ENCODE measurements around the gene ITPR1.
A peak's percentile ranks its signal among the peaks of the same experiment; 100 is the strongest.

The ITPR1 gene

GRCh38 chr3:4848176-4848825, 355.2 kb downstream of the ITPR1 start:
- Histone ChIP-seq H3K4me1 (ENCODE audit: control insufficient read depth, insufficient read depth, low read length) (no peaks in the 10 kb centered on the region), H3K9me3 (ENCODE audit: control insufficient read depth, low read length) (no peaks in the 10 kb centered on the region), H3K36me3 (ENCODE audit: control insufficient read depth, insufficient read depth, low read length, severe bottlenecking) (no peaks in the 10 kb centered on the region), H3K4me3 (ENCODE audit: low read length) (no peak overlapping the region), H3K27me3 (replicated peaks; ENCODE audit: control insufficient read depth, insufficient read depth, low read length) (no peaks in the 10 kb centered on the region), H3K9ac (ENCODE audit: low read length) (no peak overlapping the region)
- no peak for DNase-seq (ENCODE audit: low read depth)

GRCh38 chr3:4849136-4849535, 356.0 kb downstream of the ITPR1 start:
- no peak for DNase-seq (ENCODE audit: low read depth)
- no peaks in the 10 kb centered on the region for H3K9me3 ChIP-seq (ENCODE audit: control insufficient read depth, low read length)
- no peaks in the 10 kb centered on the region for H3K4me1 ChIP-seq (ENCODE audit: control insufficient read depth, insufficient read depth, low read length)
- H3K36me3 ChIP-seq (ENCODE audit: control insufficient read depth, insufficient read depth, low read length, severe bottlenecking): no peaks in the 10 kb centered on the region
- H3K4me3 ChIP-seq (ENCODE audit: low read length): no peak overlapping the region
- H3K27me3 ChIP-seq (replicated peaks; ENCODE audit: control insufficient read depth, insufficient read depth, low read length): no peaks in the 10 kb centered on the region
- H3K9ac ChIP-seq (ENCODE audit: low read length): no peak overlapping the region

- no peak for DNase-seq (ENCODE audit: low read depth)
- Histone ChIP-seq H3K9ac (ENCODE audit: low read length) (no peak overlapping the region), H3K27me3 (replicated peaks; ENCODE audit: control insufficient read depth, insufficient read depth, low read length) (no peaks in the 10 kb centered on the region), H3K4me1 (ENCODE audit: control insufficient read depth, insufficient read depth, low read length) (no peaks in the 10 kb centered on the region), H3K4me3 (ENCODE audit: low read length) (no peak overlapping the region), H3K9me3 (ENCODE audit: control insufficient read depth, low read length) (no peaks in the 10 kb centered on the region), H3K36me3 (ENCODE audit: control insufficient read depth, insufficient read depth, low read length, severe bottlenecking) (no peaks in the 10 kb centered on the region)
Observed at GRCh38 chr3:4849739-4850138, 356.6 kb downstream of the ITPR1 start.

- Histone ChIP-seq H3K9me3 (ENCODE audit: control insufficient read depth, low read length) (no peaks in the 10 kb centered on the region), H3K27me3 (replicated peaks; ENCODE audit: control insufficient read depth, insufficient read depth, low read length) (no peaks in the 10 kb centered on the region), H3K4me3 (ENCODE audit: low read length) (no peak overlapping the region), H3K36me3 (ENCODE audit: control insufficient read depth, insufficient read depth, low read length, severe bottlenecking) (no peaks in the 10 kb centered on the region), H3K9ac (ENCODE audit: low read length) (no peak overlapping the region), H3K4me1 (ENCODE audit: control insufficient read depth, insufficient read depth, low read length) (no peaks in the 10 kb centered on the region)
- no peak for DNase-seq (ENCODE audit: low read depth)
Observed at GRCh38 chr3:4850211-4850927, 357.2 kb downstream of the ITPR1 start.

GRCh38 chr3:4850928-4851265, 357.7 kb downstream of the ITPR1 start:
- H3K4me1 ChIP-seq (ENCODE audit: control insufficient read depth, insufficient read depth, low read length): no peaks in the 10 kb centered on the region
- no peak overlapping the region for H3K4me3 ChIP-seq (ENCODE audit: low read length)
- no peaks in the 10 kb centered on the region for H3K36me3 ChIP-seq (ENCODE audit: control insufficient read depth, insufficient read depth, low read length, severe bottlenecking)
- H3K9ac ChIP-seq (ENCODE audit: low read length): no peak overlapping the region
- no peak for DNase-seq (ENCODE audit: low read depth)
- no peaks in the 10 kb centered on the region for H3K27me3 ChIP-seq (replicated peaks; ENCODE audit: control insufficient read depth, insufficient read depth, low read length)
- H3K9me3 ChIP-seq (ENCODE audit: control insufficient read depth, low read length): no peaks in the 10 kb centered on the region

- H3K9me3 ChIP-seq (ENCODE audit: control insufficient read depth, low read length): no peaks in the 10 kb centered on the region
- no peak overlapping the region for H3K4me3 ChIP-seq (ENCODE audit: low read length)
- no peak overlapping the region for H3K9ac ChIP-seq (ENCODE audit: low read length)
- no peaks in the 10 kb centered on the region for H3K27me3 ChIP-seq (replicated peaks; ENCODE audit: control insufficient read depth, insufficient read depth, low read length)
- H3K4me1 ChIP-seq (ENCODE audit: control insufficient read depth, insufficient read depth, low read length): no peaks in the 10 kb centered on the region
- peak; percentile 13 for DNase-seq (ENCODE audit: low read depth)
- no peaks in the 10 kb centered on the region for H3K36me3 ChIP-seq (ENCODE audit: control insufficient read depth, insufficient read depth, low read length, severe bottlenecking)
Observed at GRCh38 chr3:4852780-4853748, 359.9 kb downstream of the ITPR1 start.

GRCh38 chr3:4853749-4854140, 360.6 kb downstream of the ITPR1 start:
- H3K36me3 ChIP-seq (ENCODE audit: control insufficient read depth, insufficient read depth, low read length, severe bottlenecking): no peaks in the 10 kb centered on the region
- H3K27me3 ChIP-seq (replicated peaks; ENCODE audit: control insufficient read depth, insufficient read depth, low read length): no peaks in the 10 kb centered on the region
- H3K9ac ChIP-seq (ENCODE audit: low read length): no peak overlapping the region
- no peak overlapping the region for H3K4me3 ChIP-seq (ENCODE audit: low read length)
- H3K9me3 ChIP-seq (ENCODE audit: control insufficient read depth, low read length): no peaks in the 10 kb centered on the region
- H3K4me1 ChIP-seq (ENCODE audit: control insufficient read depth, insufficient read depth, low read length): no peaks in the 10 kb centered on the region
- DNase-seq (ENCODE audit: low read depth): no peak

GRCh38 chr3:4855676-4856075, 362.5 kb downstream of the ITPR1 start:
- DNase-seq (ENCODE audit: low read depth): no peak
- Histone ChIP-seq H3K4me3 (ENCODE audit: low read length) (no peak overlapping the region), H3K27me3 (replicated peaks; ENCODE audit: control insufficient read depth, insufficient read depth, low read length) (no peaks in the 10 kb centered on the region), H3K9me3 (ENCODE audit: control insufficient read depth, low read length) (no peaks in the 10 kb centered on the region), H3K36me3 (ENCODE audit: control insufficient read depth, insufficient read depth, low read length, severe bottlenecking) (no peaks in the 10 kb centered on the region), H3K9ac (ENCODE audit: low read length) (no peak overlapping the region), H3K4me1 (ENCODE audit: control insufficient read depth, insufficient read depth, low read length) (no peaks in the 10 kb centered on the region)

GRCh38 chr3:4856136-4856535, 363.0 kb downstream of the ITPR1 start:
- Histone ChIP-seq H3K27me3 (replicated peaks; ENCODE audit: control insufficient read depth, insufficient read depth, low read length) (no peaks in the 10 kb centered on the region), H3K9me3 (ENCODE audit: control insufficient read depth, low read length) (peaks cover 3% of the 10 kb centered on the region), H3K4me3 (ENCODE audit: low read length) (no peak overlapping the region), H3K9ac (ENCODE audit: low read length) (no peak overlapping the region), H3K36me3 (ENCODE audit: control insufficient read depth, insufficient read depth, low read length, severe bottlenecking) (no peaks in the 10 kb centered on the region), H3K4me1 (ENCODE audit: control insufficient read depth, insufficient read depth, low read length) (no peaks in the 10 kb centered on the region)
- no peak for DNase-seq (ENCODE audit: low read depth)

- no peaks in the 10 kb centered on the region for H3K27me3 ChIP-seq (replicated peaks; ENCODE audit: control insufficient read depth, insufficient read depth, low read length)
- no peaks in the 10 kb centered on the region for H3K4me1 ChIP-seq (ENCODE audit: control insufficient read depth, insufficient read depth, low read length)
- H3K36me3 ChIP-seq (ENCODE audit: control insufficient read depth, insufficient read depth, low read length, severe bottlenecking): no peaks in the 10 kb centered on the region
- H3K9ac ChIP-seq (ENCODE audit: low read length): no peak overlapping the region
- no peak overlapping the region for H3K4me3 ChIP-seq (ENCODE audit: low read length)
- H3K9me3 ChIP-seq (ENCODE audit: control insufficient read depth, low read length): peaks cover 7% of the 10 kb centered on the region
- DNase-seq (ENCODE audit: low read depth): no peak
Observed at GRCh38 chr3:4856564-4856963, 363.4 kb downstream of the ITPR1 start.

GRCh38 chr3:4856986-4857385, 363.8 kb downstream of the ITPR1 start:
- DNase-seq (ENCODE audit: low read depth): no peak
- H3K27me3 ChIP-seq (replicated peaks; ENCODE audit: control insufficient read depth, insufficient read depth, low read length): no peaks in the 10 kb centered on the region
- H3K4me1 ChIP-seq (ENCODE audit: control insufficient read depth, insufficient read depth, low read length): no peaks in the 10 kb centered on the region
- H3K9me3 ChIP-seq (ENCODE audit: control insufficient read depth, low read length): peaks cover 11% of the 10 kb centered on the region
- H3K9ac ChIP-seq (ENCODE audit: low read length): no peak overlapping the region
- H3K4me3 ChIP-seq (ENCODE audit: low read length): no peak overlapping the region
- no peaks in the 10 kb centered on the region for H3K36me3 ChIP-seq (ENCODE audit: control insufficient read depth, insufficient read depth, low read length, severe bottlenecking)

Data from adipocyte (in vitro differentiated cells).